Caco-2 (cell line): ENCODE data around the gene TRPM1. TPM values are rescaled to one million over a fixed set of nuclear protein-coding genes. Genes with fewer than 3 reads are reported as not detected.

ENCODE experiments used
- BruUV-seq: library from RNA; stranded (reverse); fragments of 400-500 nt; replicated peaks from 2 replicates; lab custom pipeline; 2021; lab: Mats Ljungman, UMichigan
- CTCF ChIA-PET: fragments of 300-600 bp; sonication (Branson Sonifier 250); formaldehyde crosslinking; loops from one replicate; lab custom pipeline; 2022; ENCODE audit warnings: antibody characterized with exemption; lab: Charles Lee
- POLR2A ChIA-PET: fragments of 300-600 bp; sonication (Branson Sonifier 250); formaldehyde crosslinking; loops from one replicate; lab custom pipeline; 2022; ENCODE audit warnings: antibody characterized with exemption; lab: Charles Lee
- DNase-seq, 2 experiments: peaks; one replicate each; pipeline versions ENCODE4 v3.0.0 to v3.0.0-alpha.2; 2020 to 2022
- H3K27me3 ChIP-seq: replicated peaks from 2 replicates; pipeline ENCODE4 v1.6.0; 2011; ENCODE audit warnings: low read length; ENCODE audit not compliant: control insufficient read depth, insufficient read depth
- H3K36me3 ChIP-seq: 2 replicates; pipeline ENCODE4 v1.5.1; 2011; ENCODE audit warnings: low read length; ENCODE audit not compliant: control insufficient read depth, insufficient read depth
- H3K4me1 ChIP-seq: fragments of 250-450 bp; sonication (Bioruptor Pico); 2 replicates; pipeline ENCODE4 v1.5.1; 2020; ENCODE audit warnings: mild to moderate bottlenecking
- H3K4me3 ChIP-seq: 2 replicates; pipeline ENCODE4 v1.5.1; 2011; ENCODE audit warnings: low read depth, mild to moderate bottlenecking, control low read depth, low read length
- H3K9me3 ChIP-seq: fragments of 250-450 bp; sonication (Bioruptor Pico); 2 replicates; pipeline ENCODE4 v1.5.1; 2020; ENCODE audit warnings: mild to moderate bottlenecking, moderate library complexity
- H3K27ac Mint-ChIP-seq: one replicate; pipeline ENCODE4 v1.8.0; 2022; ENCODE audit warnings: mixed read lengths; ENCODE audit not compliant: unreplicated experiment
- H3K27me3 Mint-ChIP-seq: one replicate; pipeline ENCODE4 v1.8.0; 2022; ENCODE audit warnings: mixed read lengths; ENCODE audit not compliant: insufficient read depth, unreplicated experiment
- H3K36me3 Mint-ChIP-seq: one replicate; pipeline ENCODE4 v1.8.0; 2022; ENCODE audit warnings: mild to moderate bottlenecking, mixed read lengths; ENCODE audit not compliant: insufficient read depth, unreplicated experiment
- H3K4me1 Mint-ChIP-seq: one replicate; pipeline ENCODE4 v1.8.0; 2022; ENCODE audit warnings: low read depth, mixed read lengths; ENCODE audit not compliant: unreplicated experiment
- H3K4me3 Mint-ChIP-seq: one replicate; pipeline ENCODE4 v1.8.0; 2022; ENCODE audit warnings: mild to moderate bottlenecking, moderate library complexity, mixed read lengths; ENCODE audit not compliant: unreplicated experiment
- H3K9me3 Mint-ChIP-seq: one replicate; pipeline ENCODE4 v1.8.0; 2022; ENCODE audit warnings: mixed read lengths; ENCODE audit not compliant: unreplicated experiment
- intact Hi-C: fragments of 100-400 bp; cut with micrococcal nuclease; formaldehyde crosslinking; loops from one replicate; pipeline ENCODE4 v1.10.0; 2022; ENCODE audit not compliant: unreplicated experiment
- total RNA-seq: library from RNA; stranded (reverse); gene quantifications from 2 replicates; pipeline ENCODE4 v1.2.3, GENCODE V29; 2022
- TF ChIP-seq, protein P1 (sequence below), 2 experiments: fragments of 200-600 bp in 1 of 2; IDR thresholded peaks; 1 replicate in 1 of 2; 2 replicates in 1 of 2; pipeline versions ENCODE4 v1.5.1 to v1.8.0; 2011 to 2022; ENCODE audit warnings: antibody characterized with exemption in 1 of 2, control low read depth in 1 of 2, inconsistent platforms in 1 of 2, low read depth in 1 of 2, low read length in 1 of 2, mild to moderate bottlenecking in 1 of 2, moderate library complexity in 1 of 2; ENCODE audit not compliant: insufficient read depth in 1 of 2, severe bottlenecking in 1 of 2, unreplicated experiment in 1 of 2

TRPM1 gene
- total RNA-seq, 1 experiment from 2014 or later, result not detected

DNA sequence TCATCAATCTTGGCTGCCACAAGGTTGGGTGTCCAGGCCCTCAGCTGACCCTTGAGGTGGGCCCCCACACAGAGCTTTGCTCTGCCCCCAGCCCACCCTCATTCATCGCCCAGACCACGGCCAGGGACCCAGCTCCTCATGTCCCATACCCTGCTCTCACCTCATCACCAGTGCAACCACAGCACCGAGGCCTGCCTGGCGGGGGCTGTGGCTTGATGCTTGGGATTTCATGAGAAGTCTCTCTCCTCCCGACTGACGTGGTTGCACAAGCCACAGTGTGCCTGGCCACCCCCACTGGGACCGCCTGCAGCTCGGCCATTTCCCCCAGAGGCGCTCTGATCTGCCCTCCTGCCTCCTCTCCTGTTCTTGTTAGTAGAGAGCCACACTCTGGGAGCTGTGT lies 64.7 kb downstream of the TRPM1 start:
- Mint-ChIP-seq H3K27me3 (no peaks in the 10 kb centered on the region), H3K36me3 (no peaks in the 10 kb centered on the region)
- CTCF ChIA-PET, result no interaction called here

GRCh38 chr15:31035610-31036009 lies 65.9 kb downstream of the TRPM1 start:
- no peak overlapping the region for H3K4me3 Mint-ChIP-seq
- Histone ChIP-seq H3K9me3 (no peaks in the 10 kb centered on the region), H3K27me3 (no peaks in the 10 kb centered on the region), H3K4me3 (no peak overlapping the region), H3K36me3 (no peaks in the 10 kb centered on the region), H3K4me1 (peaks cover 18% of the 10 kb centered on the region)
- ChIA-PET POLR2A (no interaction called here), CTCF (no interaction called here)
- no peak overlapping the region for H3K27ac Mint-ChIP-seq
- H3K36me3 Mint-ChIP-seq, result no peaks in the 10 kb centered on the region
- no peak for DNase-seq
- BruUV-seq, result no TSS peak
- peaks cover 21% of the 10 kb centered on the region for H3K4me1 Mint-ChIP-seq
- no peaks in the 10 kb centered on the region for H3K27me3 Mint-ChIP-seq
- intact Hi-C loops, result loop anchor here (2.0 kb wide), 1 partner anchor 79 kb away; no protein-coding TSS in a partner anchor
- TF ChIP-seq, protein P1, sequence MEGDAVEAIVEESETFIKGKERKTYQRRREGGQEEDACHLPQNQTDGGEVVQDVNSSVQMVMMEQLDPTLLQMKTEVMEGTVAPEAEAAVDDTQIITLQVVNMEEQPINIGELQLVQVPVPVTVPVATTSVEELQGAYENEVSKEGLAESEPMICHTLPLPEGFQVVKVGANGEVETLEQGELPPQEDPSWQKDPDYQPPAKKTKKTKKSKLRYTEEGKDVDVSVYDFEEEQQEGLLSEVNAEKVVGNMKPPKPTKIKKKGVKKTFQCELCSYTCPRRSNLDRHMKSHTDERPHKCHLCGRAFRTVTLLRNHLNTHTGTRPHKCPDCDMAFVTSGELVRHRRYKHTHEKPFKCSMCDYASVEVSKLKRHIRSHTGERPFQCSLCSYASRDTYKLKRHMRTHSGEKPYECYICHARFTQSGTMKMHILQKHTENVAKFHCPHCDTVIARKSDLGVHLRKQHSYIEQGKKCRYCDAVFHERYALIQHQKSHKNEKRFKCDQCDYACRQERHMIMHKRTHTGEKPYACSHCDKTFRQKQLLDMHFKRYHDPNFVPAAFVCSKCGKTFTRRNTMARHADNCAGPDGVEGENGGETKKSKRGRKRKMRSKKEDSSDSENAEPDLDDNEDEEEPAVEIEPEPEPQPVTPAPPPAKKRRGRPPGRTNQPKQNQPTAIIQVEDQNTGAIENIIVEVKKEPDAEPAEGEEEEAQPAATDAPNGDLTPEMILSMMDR (IDR thresholded peaks at IDR 0.05; ENCODE audit: insufficient read depth in 1 of 2, low read depth in 1 of 2, low read length in 1 of 2, severe bottlenecking in 1 of 2, unreplicated experiment in 1 of 2), result no peak
- no peaks in the 10 kb centered on the region for H3K9me3 Mint-ChIP-seq

More for the DNA sequence above, 64.7 kb downstream of the TRPM1 start:
- POLR2A ChIA-PET, result no interaction called here
- H3K4me3 Mint-ChIP-seq, result no peak overlapping the region
- peaks cover 18% of the 10 kb centered on the region for H3K4me1 ChIP-seq
- no peaks in the 10 kb centered on the region for H3K27me3 ChIP-seq
- H3K27ac Mint-ChIP-seq, result no peak overlapping the region
- H3K4me3 ChIP-seq, result no peak overlapping the region
- intact Hi-C loops, result no loop called here
- no peak for DNase-seq
- peaks cover 21% of the 10 kb centered on the region for H3K4me1 Mint-ChIP-seq
- no peaks in the 10 kb centered on the region for H3K9me3 ChIP-seq
- no peaks in the 10 kb centered on the region for H3K9me3 Mint-ChIP-seq
- BruUV-seq, result no TSS peak
- TF ChIP-seq, protein P1 (IDR thresholded peaks at IDR 0.05; ENCODE audit: insufficient read depth in 1 of 2, low read depth in 1 of 2, low read length in 1 of 2, severe bottlenecking in 1 of 2, unreplicated experiment in 1 of 2), result no peak
- H3K36me3 ChIP-seq, result no peaks in the 10 kb centered on the region

- Histone ChIP-seq H3K4me1 (peaks cover 18% of the 10 kb centered on the region), H3K4me3 (no peak overlapping the region), H3K9me3 (no peaks in the 10 kb centered on the region), H3K36me3 (no peaks in the 10 kb centered on the region), H3K27me3 (no peaks in the 10 kb centered on the region)
- Mint-ChIP-seq H3K27ac (peak overlapping the region; percentile 29), H3K9me3 (no peaks in the 10 kb centered on the region), H3K36me3 (no peaks in the 10 kb centered on the region), H3K4me1 (peaks cover 21% of the 10 kb centered on the region), H3K27me3 (no peaks in the 10 kb centered on the region), H3K4me3 (no peak overlapping the region)
- POLR2A ChIA-PET, result interaction anchor here (0.9 to 1.2 kb wide), 3 partner anchors 9 to 42 kb away, joined by 3 to 6 read pairs (median 4); partner anchors contain the start of gene MTMR10
- TF ChIP-seq, protein P1 (IDR thresholded peaks at IDR 0.05; ENCODE audit: insufficient read depth in 1 of 2, low read depth in 1 of 2, low read length in 1 of 2, severe bottlenecking in 1 of 2, unreplicated experiment in 1 of 2), result peak; percentile 39 to 43
- BruUV-seq, result no TSS peak
- intact Hi-C loops, result loop anchor here (1.0 to 2.0 kb wide), 4 partner anchors 9 to 140 kb away; partner anchors contain the start of gene MTMR10
- CTCF ChIA-PET, result interaction anchor here (0.5 to 1.4 kb wide), 7 partner anchors 9 to 112 kb away, joined by 3 to 19 read pairs (median 8); partner anchors contain the start of gene MTMR10
- DNase-seq, result peak; percentile 83 to 86
Measured at GRCh38 chr15:31034152-31034551, 67.4 kb downstream of the TRPM1 start.
